DMS 273 treated with DMSO at 0.1 percent for 48 hours (cell line): Measurements from ENCODE around the gene PRKAG2.
A peak's percentile ranks its signal among the peaks of the same experiment; 100 is the strongest.

Experiments used
- DNase-seq: peaks from one replicate; lab custom pipeline; 2025; lab: John Stamatoyannopoulos, UW

The PRKAG2 gene

GRCh38 chr7:151817981-151818673 lies 58.8 kb downstream of the PRKAG2 start:
- DNase-seq = no peak

- DNase-seq = no peak
Measured at GRCh38 chr7:151817315-151817690, 59.6 kb downstream of the PRKAG2 start.

- no peak for DNase-seq
Measured at GRCh38 chr7:151816562-151817314, 60.2 kb downstream of the PRKAG2 start.

- no peak for DNase-seq
Measured at GRCh38 chr7:151815419-151815818, 61.5 kb downstream of the PRKAG2 start.

- peak; percentile 34 for DNase-seq
Measured at GRCh38 chr7:151814400-151815009, 62.4 kb downstream of the PRKAG2 start.

GRCh38 chr7:151813997-151814396 lies 62.9 kb downstream of the PRKAG2 start:
- DNase-seq = no peak

DNA sequence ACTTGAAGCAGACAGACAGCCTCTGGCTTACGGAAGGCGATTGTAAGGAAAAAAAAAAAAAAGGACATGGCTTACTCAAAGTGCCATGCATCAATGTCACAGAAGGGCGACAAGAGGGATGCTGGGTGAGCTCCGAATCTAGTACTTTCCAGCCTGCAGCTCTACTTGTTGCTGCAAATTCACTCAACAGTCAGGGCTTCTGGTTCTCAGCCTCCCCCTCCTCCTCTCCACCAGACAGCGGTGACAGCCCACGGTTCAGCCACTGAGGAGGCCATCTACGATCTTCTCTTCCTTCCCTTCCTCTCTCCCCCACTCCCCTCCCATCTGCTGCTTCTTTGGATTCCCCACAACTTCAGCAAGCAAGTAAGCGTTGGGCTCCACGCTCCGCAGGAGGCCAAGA lies 63.5 kb downstream of the PRKAG2 start:
- DNase-seq = no peak

DNA sequence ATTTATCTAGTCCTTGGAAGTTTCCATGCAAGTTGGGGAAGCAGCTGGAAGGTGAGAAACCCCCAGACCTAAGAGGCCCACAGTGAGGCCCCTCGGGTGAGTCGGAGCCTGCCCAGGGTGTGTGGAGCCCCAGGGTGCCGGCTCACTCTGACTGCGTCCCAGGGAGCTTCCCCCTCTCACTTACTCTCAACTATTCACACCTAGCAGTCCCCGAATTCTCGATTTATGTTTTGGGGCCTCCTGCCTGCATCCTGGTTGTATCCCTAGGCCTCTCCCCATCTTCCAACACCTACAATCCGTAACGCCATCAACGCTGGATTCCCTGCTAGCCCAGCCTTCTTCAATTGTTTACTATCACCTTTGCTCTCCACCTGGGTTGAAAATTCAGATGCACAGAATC lies 63.9 kb downstream of the PRKAG2 start:
- DNase-seq = no peak

DNA sequence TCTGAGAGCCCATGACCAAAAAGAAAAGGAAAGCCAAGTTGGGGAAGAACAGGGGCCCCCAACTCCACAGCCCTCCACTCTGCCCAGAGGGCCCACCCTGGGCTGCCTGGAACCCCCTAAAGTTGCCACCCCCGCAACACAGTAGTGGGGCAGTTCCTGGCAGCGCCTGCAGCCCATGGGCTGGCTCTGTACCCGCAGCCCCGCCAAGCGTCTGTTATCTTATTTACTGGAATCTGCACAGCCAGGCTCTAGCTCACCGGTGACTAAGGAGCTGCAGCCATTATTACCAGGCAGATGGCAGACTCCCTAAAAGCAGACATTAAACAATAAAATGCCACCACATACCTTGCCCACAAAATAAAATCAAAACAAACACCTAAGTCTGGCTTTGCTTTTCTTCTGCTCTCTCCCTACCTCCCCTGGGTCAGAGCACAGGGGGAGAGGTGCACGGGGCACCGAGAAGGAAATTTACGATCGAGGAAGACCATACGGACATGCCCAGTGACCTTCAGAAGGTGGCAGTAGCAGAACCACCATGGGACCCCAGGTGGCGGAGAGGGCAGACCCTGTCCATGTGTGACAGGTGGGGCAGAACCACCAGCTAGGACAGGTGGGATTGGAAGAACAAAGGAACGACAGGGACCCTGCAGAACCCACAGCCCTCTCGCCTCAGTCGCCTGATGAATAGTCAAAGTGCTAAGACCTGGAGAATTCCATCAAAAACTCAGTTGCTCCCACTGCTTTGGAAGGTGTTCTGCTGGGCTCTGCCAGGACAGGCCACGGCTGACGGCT lies 66.3 kb downstream of the PRKAG2 start:
- DNase-seq = peak; percentile 72

DNA sequence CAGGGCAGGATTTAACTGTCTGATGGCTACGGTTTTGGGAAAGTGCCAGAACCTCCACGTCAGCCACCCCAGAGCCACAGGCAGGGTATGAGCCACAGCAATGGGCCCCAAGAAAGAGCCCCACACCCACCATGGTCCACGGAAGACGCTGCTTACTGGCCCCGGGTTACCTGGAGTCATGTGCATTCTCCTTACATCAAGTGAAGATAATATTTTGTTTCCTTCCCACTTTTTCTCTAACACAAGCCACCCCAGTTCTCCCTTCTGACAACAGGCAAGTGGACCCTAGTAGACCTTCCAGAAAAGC lies 67.1 kb downstream of the PRKAG2 start:
- DNase-seq = no peak

- DNase-seq = peak; percentile 31
Measured at GRCh38 chr7:151809146-151809863, 67.6 kb downstream of the PRKAG2 start.

- peak; percentile 93 for DNase-seq
Measured at GRCh38 chr7:151808400-151809145, 68.3 kb downstream of the PRKAG2 start.

- DNase-seq = no peak
Measured at GRCh38 chr7:151807846-151808245, 69.1 kb downstream of the PRKAG2 start.

DNA sequence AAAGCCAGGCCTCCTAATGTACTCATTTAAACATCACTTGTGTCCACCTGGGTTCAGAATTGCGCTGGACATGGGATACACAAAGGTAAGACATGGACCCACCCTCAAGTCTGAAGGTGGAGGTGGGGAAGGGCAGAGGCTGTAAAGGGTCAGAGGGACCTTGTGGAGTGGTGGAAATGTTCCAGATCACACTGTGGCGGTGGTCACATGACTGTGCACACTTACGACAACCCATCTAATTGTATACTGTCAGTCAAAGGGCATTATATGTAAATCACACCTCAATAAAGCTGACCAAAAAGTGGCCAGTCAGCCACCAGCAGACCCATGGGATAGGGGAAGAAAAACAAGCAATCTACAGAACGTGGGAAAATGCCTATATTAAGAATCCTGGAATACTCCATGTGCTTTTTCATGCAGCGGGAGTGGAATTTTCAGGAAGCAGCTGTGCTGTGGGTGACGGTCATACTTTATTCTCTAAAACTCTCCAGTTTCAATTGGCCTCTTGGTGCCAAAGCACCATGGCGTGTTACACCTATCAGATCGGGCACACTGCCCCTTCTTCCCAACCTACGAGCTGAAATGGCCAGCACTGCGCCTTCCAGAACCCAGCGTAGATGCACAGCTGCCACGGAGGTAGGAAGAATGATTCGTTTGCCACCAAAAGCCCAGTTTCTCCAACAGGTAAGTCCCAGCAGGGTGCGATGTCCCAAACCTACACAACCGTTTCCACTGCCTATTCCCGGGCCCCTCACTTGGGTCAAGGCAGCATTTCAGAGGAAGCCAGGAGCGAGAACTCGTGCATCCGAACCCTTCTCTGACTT lies 69.8 kb downstream of the PRKAG2 start:
- DNase-seq = no peak

DNA sequence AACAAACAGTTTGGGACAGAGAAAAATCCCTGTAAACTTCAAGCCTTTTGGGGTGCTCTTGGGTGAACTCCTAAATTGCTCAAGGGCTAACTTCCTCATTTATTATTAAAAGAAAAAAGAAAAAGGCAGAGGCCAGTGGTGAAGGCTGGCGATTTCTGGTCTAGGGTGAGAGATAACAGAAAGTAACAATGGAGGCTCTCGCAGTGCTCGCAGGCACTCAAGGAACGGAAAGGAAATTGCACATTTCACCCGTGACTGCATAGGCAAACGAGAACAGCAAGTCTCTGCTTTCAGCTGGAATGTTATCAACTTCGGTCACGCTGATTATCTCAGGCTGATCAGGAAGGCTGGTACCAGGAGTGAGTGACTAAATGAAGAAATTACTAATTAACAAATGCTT lies 70.7 kb downstream of the PRKAG2 start:
- no peak for DNase-seq

DNA sequence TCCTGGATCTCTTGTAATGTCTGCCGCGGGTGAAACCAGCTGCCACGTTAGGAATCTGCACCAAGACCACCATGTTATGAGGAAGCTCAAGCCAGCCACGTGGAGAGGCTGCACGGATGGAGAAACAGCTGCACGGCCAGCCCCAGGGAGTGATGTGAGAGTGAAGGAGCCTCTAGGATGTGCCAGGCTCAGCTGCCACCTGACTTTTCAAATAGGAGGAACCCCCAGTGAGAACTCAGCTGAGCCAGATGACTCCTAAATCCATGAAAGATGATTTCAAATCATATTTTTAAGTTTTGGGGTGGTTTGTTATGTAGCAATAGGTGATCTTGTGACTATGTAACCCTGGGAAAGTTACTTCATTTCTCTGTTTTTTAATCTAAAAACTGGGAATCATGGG lies 71.7 kb downstream of the PRKAG2 start:
- DNase-seq = no peak

- DNase-seq = no peak
Measured at GRCh38 chr7:151804756-151805155, 72.2 kb downstream of the PRKAG2 start.

DNA sequence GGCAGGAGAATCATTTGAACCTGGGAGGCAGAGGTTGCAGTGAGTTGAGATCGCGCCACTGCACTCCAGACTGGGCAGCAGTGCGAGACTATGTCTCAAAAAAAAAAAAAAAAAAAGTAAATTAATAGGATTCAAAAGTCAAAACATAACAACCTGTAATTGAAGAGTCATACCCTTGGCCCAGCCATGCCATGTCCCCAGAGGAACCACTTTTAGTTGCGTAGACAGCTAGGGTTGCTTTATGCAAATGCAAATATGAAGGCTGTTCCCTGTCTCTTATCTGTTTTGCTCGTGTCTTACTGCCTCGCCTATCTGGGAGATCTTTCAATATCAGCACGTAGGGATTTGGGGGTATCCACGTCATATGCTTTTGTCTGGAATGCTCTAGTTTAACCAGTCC lies 73.1 kb downstream of the PRKAG2 start:
- no peak for DNase-seq

- no peak for DNase-seq
Measured at GRCh38 chr7:151802469-151802846, 74.5 kb downstream of the PRKAG2 start.

DNA sequence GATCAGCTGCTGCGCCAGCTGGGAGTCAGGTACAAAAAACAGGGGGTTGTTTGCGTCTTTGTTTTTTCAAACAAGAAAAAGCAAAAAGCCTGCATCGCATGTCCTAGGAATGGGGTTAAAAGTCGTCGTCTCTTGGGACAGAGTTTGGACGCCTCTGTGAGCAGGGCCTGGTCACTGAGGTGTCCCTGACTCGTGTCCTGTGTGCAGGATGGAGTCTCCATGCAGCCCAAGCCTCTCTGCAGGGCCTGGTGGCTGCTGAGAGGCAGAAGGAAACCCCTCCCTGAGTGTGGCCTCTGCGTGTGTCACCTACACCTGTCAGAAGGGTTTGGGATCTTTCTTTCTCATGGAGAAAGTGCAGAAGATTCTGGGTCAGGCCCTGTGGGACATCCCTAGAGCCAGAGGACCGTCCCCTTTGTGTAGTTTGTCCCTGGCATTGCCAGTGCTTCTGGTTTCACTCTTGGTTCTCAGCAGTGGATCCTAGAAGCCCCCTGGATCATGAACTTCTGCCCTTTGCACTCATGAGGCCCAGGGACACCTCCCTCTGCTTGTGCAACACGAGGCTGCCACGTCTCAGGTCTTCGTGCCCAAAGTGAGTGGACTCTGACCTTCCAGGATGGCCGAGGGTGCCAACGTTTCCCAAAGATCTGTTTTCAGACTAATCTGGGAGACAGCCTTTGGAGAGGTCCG lies 75.0 kb downstream of the PRKAG2 start:
- DNase-seq = no peak
